Smooth muscle cell (in vitro differentiated cells): ENCODE measurements around the gene CTSH. TPM values are rescaled to one million over a fixed set of nuclear protein-coding genes. Genes with fewer than 3 reads are reported as not detected.

ENCODE experiments used
- DNase-seq: peaks from one replicate; lab custom pipeline; 2025; ENCODE audit not compliant: unreplicated experiment; lab: John Stamatoyannopoulos, UW
- H2AFZ ChIP-seq: fragments of 200-600 bp; sonication (generic); 2 replicates; pipeline ENCODE4 v1.6.0; 2016; ENCODE audit warnings: antibody characterized with exemption, low read depth, mild to moderate bottlenecking
- H3F3A ChIP-seq: fragments of 200-600 bp; sonication (generic); 2 replicates; pipeline ENCODE4 v1.6.0; 2017; ENCODE audit warnings: antibody characterized with exemption, low read depth
- H3K27ac ChIP-seq: fragments of 200-600 bp; sonication (generic); 2 replicates; pipeline ENCODE4 v1.5.1; 2016; ENCODE audit warnings: low read depth, mild to moderate bottlenecking
- H3K27me3 ChIP-seq: fragments of 200-600 bp; sonication (generic); 2 replicates; pipeline ENCODE4 v1.6.1; 2016; ENCODE audit warnings: low read depth, mild to moderate bottlenecking
- H3K36me3 ChIP-seq: fragments of 200-600 bp; sonication (generic); 2 replicates; pipeline ENCODE4 v1.5.1; 2016; ENCODE audit warnings: low read depth
- H3K4me1 ChIP-seq: fragments of 200-600 bp; sonication (generic); 2 replicates; pipeline ENCODE4 v1.5.1; 2016; ENCODE audit warnings: low read depth
- H3K4me2 ChIP-seq: fragments of 200-600 bp; sonication (generic); 2 replicates; pipeline ENCODE4 v1.6.0; 2016; ENCODE audit warnings: mild to moderate bottlenecking
- H3K4me3 ChIP-seq: fragments of 200-600 bp; sonication (generic); 2 replicates; pipeline ENCODE4 v1.5.1; 2016; ENCODE audit warnings: mild to moderate bottlenecking
- H3K79me2 ChIP-seq: fragments of 200-600 bp; sonication (generic); 2 replicates; pipeline ENCODE4 v1.6.0; 2016; ENCODE audit warnings: low read depth, mild to moderate bottlenecking
- H3K9ac ChIP-seq: fragments of 200-600 bp; sonication (generic); 2 replicates; pipeline ENCODE4 v1.6.0; 2016; ENCODE audit warnings: low read depth
- H3K9me3 ChIP-seq: fragments of 200-600 bp; sonication (generic); replicated peaks from 2 replicates; pipeline ENCODE4 v1.5.1; 2016; ENCODE audit warnings: low read depth
- H4K20me1 ChIP-seq: fragments of 200-600 bp; sonication (generic); 2 replicates; pipeline ENCODE4 v1.6.0; 2016; ENCODE audit warnings: low read depth
- WGBS: methylation state at CpG from one replicate; pipeline ENCODE4 v1.1.7; 2016; ENCODE audit warnings: low lambda C conversion rate; 5-methylcytosine and 5-hydroxymethylcytosine counted together
- polyA plus RNA-seq: library from polyadenylated mRNA; unstranded; fragments of >200 nt; fragmentation: Nextera tagmentation; extraction: Ambion mirVana; gene quantifications from 2 replicates; pipeline ENCODE4 v1.2.1, GENCODE V29; 2016
- total RNA-seq: library from RNA; depleted of rRNA; stranded (reverse); fragments of >200 nt; gene quantifications from 2 replicates; pipeline ENCODE4 v1.2.3, GENCODE V29; 2014
- TF ChIP-seq, protein P1 (sequence below): fragments of 200-600 bp; sonication (generic); IDR thresholded peaks from 2 replicates; pipeline ENCODE4 v1.5.1; 2017; ENCODE audit warnings: borderline replicate concordance, mild to moderate bottlenecking, antibody characterized with exemption; ENCODE audit not compliant: insufficient read depth, poor library complexity, severe bottlenecking

CTSH gene
- total and polyA plus RNA-seq, 2 experiments from 2014 or later: 23.4 to 38.5 TPM

DNA sequence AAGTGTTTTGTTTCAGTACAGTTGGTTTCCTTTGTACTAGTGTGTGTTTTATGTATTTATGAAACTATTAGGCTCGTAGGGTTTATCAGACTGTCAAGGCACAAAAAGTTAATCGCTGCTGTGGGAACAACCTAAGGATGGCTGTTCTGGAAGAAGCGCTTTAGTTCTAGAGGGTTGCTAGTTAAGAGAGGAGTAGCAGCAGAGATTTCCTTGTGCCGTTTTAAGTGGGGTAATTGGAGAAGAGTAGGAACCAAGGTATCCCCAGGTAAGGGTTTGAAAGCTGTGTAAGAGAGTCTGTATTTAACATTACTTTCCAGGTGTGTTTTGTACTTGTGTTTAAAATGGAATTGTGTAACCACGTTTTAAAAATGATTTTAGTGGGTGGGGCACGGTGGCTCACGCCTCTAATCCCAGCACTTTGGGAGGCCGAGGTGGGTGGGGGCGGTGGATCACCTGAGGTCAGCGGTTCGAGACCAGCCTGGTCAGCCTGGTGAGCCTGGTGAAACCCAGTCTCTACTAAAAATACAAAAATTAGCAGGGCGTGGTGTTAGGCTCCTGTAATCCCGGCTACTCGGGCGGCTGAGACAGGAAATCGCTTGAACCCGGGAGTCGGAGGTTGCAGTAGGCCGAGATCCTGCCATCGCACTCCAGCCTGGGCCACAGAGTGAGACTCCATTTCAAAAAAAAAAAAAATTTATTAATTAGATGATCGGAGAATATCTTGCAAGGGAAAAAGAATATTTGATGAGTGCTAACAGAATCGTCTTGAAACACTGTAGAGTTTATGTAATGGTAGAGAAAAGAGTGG, 69.5 kb downstream of the CTSH start:
- no peaks in the 10 kb centered on the region for H3K9me3 ChIP-seq
- DNase-seq: no peak
- 53% methylated on average over 22 of the region's 22 CpGs for WGBS
- peaks cover 69% of the 10 kb centered on the region for H4K20me1 ChIP-seq
- H3K4me1 ChIP-seq: peaks cover 50% of the 10 kb centered on the region
- H3K27me3 ChIP-seq: no peaks in the 10 kb centered on the region
- no peaks in the 10 kb centered on the region for H3K36me3 ChIP-seq
- peaks cover 71% of the 10 kb centered on the region for H3K79me2 ChIP-seq
- peak overlapping the region; percentile 100 for H3K27ac ChIP-seq
- TF ChIP-seq, protein P1, sequence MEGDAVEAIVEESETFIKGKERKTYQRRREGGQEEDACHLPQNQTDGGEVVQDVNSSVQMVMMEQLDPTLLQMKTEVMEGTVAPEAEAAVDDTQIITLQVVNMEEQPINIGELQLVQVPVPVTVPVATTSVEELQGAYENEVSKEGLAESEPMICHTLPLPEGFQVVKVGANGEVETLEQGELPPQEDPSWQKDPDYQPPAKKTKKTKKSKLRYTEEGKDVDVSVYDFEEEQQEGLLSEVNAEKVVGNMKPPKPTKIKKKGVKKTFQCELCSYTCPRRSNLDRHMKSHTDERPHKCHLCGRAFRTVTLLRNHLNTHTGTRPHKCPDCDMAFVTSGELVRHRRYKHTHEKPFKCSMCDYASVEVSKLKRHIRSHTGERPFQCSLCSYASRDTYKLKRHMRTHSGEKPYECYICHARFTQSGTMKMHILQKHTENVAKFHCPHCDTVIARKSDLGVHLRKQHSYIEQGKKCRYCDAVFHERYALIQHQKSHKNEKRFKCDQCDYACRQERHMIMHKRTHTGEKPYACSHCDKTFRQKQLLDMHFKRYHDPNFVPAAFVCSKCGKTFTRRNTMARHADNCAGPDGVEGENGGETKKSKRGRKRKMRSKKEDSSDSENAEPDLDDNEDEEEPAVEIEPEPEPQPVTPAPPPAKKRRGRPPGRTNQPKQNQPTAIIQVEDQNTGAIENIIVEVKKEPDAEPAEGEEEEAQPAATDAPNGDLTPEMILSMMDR: no peak
- no peak overlapping the region for H2AFZ ChIP-seq
- peak overlapping the region; percentile 100 for H3K9ac ChIP-seq
- H3F3A ChIP-seq: peaks cover 26% of the 10 kb centered on the region
- peak overlapping the region; percentile 85 for H3K4me3 ChIP-seq
- H3K4me2 ChIP-seq: peak overlapping the region; percentile 92

GRCh38 chr15:78873793-78874765, 70.8 kb downstream of the CTSH start:
- Histone ChIP-seq H3K9ac (peak overlapping the region; percentile 100), H3K4me2 (peak overlapping the region; percentile 92), H3K4me3 (peak overlapping the region; percentile 85), H3K36me3 (no peaks in the 10 kb centered on the region), H3F3A (peaks cover 21% of the 10 kb centered on the region), H4K20me1 (peaks cover 56% of the 10 kb centered on the region), H3K9me3 (no peaks in the 10 kb centered on the region), H2AFZ (no peak overlapping the region), H3K27ac (peak overlapping the region; percentile 100), H3K79me2 (peaks cover 59% of the 10 kb centered on the region), H3K27me3 (no peaks in the 10 kb centered on the region), H3K4me1 (peaks cover 39% of the 10 kb centered on the region)
- DNase-seq: no peak
- TF ChIP-seq, protein P1: no peak
- WGBS: 1% methylated on average over 38 of the region's 38 CpGs

DNA sequence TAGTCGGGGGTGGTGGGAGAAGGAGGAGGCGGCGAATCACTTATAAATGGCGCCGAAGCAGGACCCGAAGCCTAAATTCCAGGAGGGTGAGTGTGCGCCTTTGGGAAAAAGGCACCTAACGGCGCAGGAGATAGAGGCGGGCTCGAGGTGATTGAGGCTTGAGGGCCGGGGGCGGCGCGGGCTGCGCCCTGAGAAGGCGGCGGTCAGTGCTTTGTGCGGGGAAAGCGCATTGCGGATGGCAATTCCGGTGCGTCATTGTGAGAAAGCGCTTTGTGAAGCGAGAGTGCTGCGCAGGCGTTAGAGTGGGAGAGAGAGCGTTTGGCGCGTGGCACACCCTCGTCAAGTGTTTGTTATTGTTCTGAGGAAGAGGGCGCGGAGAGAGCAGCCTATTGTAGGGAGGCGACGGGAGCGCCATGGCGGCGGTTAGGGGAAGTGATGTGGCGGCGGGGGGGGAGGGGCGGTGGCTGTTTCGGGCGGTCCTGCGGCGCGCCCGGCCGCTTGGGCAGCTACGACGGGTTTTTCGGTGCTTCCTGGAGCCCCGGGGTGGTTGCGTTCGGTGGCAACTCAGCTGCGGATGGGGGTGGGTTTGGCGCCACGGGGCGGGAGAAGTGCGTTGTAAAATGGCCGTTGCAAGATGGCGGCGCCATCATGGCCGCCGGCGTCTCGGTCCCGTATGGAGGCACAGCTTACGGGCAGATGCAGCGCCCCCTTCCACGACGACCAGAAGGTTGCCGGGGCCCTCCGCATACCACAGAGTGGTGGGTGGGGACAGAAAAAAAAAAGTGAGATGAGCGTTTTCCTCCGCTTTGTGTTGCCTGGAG, 71.7 kb downstream of the CTSH start:
- Histone ChIP-seq H3K9ac (peak overlapping the region; percentile 100), H3F3A (peaks cover 14% of the 10 kb centered on the region), H3K4me3 (peak overlapping the region; percentile 85), H3K4me1 (peaks cover 30% of the 10 kb centered on the region), H4K20me1 (peaks cover 47% of the 10 kb centered on the region), H3K27me3 (no peaks in the 10 kb centered on the region), H3K27ac (peak overlapping the region; percentile 100), H3K9me3 (no peaks in the 10 kb centered on the region), H2AFZ (no peak overlapping the region), H3K36me3 (no peaks in the 10 kb centered on the region), H3K79me2 (peaks cover 50% of the 10 kb centered on the region), H3K4me2 (peak overlapping the region; percentile 92)
- 1% methylated on average over 67 of the region's 75 CpGs for WGBS
- TF ChIP-seq, protein P1: peak; percentile 32
- DNase-seq: peak; percentile 74
